ENCODE measurements around the gene DIAPH3.

The DIAPH3 gene

DNA sequence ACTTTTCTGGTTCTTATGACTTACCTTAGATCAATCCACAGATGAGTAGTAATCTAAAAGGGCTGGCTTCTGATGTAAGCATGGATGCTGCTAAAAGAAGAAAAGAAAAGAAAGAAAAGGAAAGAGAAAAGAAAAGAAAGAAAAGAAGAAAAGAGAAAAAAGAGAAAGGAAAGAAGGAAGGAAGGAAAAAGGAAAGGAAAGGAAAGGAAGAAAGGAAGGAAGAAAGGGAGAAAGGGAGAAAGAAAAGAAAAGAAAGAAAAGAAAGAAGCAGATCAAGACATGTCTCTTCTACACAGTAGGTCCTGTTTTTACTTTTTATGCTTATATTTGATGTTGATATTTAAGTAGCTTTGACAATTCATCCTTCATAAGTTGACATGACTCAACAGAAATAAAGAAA lies 421.3 kb downstream of the DIAPH3 start:
- no peaks in the 10 kb centered on the region for H4K20me1 ChIP-seq (ENCODE audit: insufficient read depth, low read length, poor library complexity, severe bottlenecking)
- no peaks in the 10 kb centered on the region for H3F3A ChIP-seq (ENCODE audit: low read depth)
- no peak overlapping the region for H2AFZ ChIP-seq (ENCODE audit: low read length)
- H3K9me3 ChIP-seq (ENCODE audit: insufficient read depth, low read depth, low read length), result no peaks in the 10 kb centered on the region
- no peaks in the 10 kb centered on the region for H3K9me2 ChIP-seq (replicated peaks; ENCODE audit: low read depth, low read length)
- TF ChIP-seq, protein P1, sequence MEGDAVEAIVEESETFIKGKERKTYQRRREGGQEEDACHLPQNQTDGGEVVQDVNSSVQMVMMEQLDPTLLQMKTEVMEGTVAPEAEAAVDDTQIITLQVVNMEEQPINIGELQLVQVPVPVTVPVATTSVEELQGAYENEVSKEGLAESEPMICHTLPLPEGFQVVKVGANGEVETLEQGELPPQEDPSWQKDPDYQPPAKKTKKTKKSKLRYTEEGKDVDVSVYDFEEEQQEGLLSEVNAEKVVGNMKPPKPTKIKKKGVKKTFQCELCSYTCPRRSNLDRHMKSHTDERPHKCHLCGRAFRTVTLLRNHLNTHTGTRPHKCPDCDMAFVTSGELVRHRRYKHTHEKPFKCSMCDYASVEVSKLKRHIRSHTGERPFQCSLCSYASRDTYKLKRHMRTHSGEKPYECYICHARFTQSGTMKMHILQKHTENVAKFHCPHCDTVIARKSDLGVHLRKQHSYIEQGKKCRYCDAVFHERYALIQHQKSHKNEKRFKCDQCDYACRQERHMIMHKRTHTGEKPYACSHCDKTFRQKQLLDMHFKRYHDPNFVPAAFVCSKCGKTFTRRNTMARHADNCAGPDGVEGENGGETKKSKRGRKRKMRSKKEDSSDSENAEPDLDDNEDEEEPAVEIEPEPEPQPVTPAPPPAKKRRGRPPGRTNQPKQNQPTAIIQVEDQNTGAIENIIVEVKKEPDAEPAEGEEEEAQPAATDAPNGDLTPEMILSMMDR (conservative IDR thresholded peaks at IDR 0.05; ENCODE audit: low read length), result no peak
- TF ChIP-seq EZH2phosphoT487 (IDR thresholded peaks at IDR 0.05; ENCODE audit: borderline replicate concordance), result no peak
- no peaks in the 10 kb centered on the region for H3K36me3 ChIP-seq (ENCODE audit: insufficient read depth, low read length)
- H3K79me2 ChIP-seq (ENCODE audit: insufficient read depth, low read length), result no peaks in the 10 kb centered on the region
- no peaks in the 10 kb centered on the region for H3K27me3 ChIP-seq (ENCODE audit: insufficient read depth, low read length, poor library complexity, severe bottlenecking)
- peaks cover 6% of the 10 kb centered on the region for H3K4me1 ChIP-seq (ENCODE audit: insufficient read depth, low read length, poor library complexity, severe bottlenecking)
- no peak overlapping the region for H3K4me2 ChIP-seq (ENCODE audit: low read depth, low read length, poor library complexity, severe bottlenecking)
- no peak overlapping the region for H3K4me3 ChIP-seq (ENCODE audit: low read length, poor library complexity, severe bottlenecking)
- no peak overlapping the region for H3K9ac ChIP-seq (ENCODE audit: low read depth, low read length, poor library complexity, severe bottlenecking)

DNA sequence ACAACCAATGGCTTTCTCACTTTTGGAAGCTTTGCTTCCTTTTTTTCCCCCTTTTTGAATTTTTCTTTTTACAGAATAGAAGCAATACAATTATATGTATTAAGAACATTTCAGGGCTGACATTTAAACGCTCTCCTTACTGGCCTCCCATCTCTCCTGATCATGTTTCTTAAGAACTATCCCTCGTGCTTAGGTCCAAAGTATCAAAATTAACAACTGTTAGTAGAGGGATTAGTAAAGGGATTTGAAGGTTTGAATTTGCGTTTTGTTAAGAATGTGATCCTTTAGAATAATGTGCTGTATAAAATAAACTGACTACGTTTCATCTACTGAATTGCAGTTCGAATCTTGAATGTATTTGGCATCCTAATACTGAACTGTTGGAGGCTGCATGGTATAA lies 424.8 kb downstream of the DIAPH3 start:
- H3K4me1 ChIP-seq (ENCODE audit: insufficient read depth, low read length, poor library complexity, severe bottlenecking), result peaks cover 4% of the 10 kb centered on the region
- no peak overlapping the region for H3K4me3 ChIP-seq (ENCODE audit: low read length, poor library complexity, severe bottlenecking)
- H3K79me2 ChIP-seq (ENCODE audit: insufficient read depth, low read length), result no peaks in the 10 kb centered on the region
- H3K9me2 ChIP-seq (replicated peaks; ENCODE audit: low read depth, low read length), result no peaks in the 10 kb centered on the region
- no peak overlapping the region for H2AFZ ChIP-seq (ENCODE audit: low read length)
- no peaks in the 10 kb centered on the region for H4K20me1 ChIP-seq (ENCODE audit: insufficient read depth, low read length, poor library complexity, severe bottlenecking)
- no peak overlapping the region for H3K4me2 ChIP-seq (ENCODE audit: low read depth, low read length, poor library complexity, severe bottlenecking)
- no peak overlapping the region for H3K9ac ChIP-seq (ENCODE audit: low read depth, low read length, poor library complexity, severe bottlenecking)
- TF ChIP-seq, protein P1 (conservative IDR thresholded peaks at IDR 0.05; ENCODE audit: low read length), result no peak
- no peak for TF ChIP-seq EZH2phosphoT487 (IDR thresholded peaks at IDR 0.05; ENCODE audit: borderline replicate concordance)
- H3K9me3 ChIP-seq (ENCODE audit: insufficient read depth, low read depth, low read length), result no peaks in the 10 kb centered on the region
- H3F3A ChIP-seq (ENCODE audit: low read depth), result no peaks in the 10 kb centered on the region
- no peaks in the 10 kb centered on the region for H3K36me3 ChIP-seq (ENCODE audit: insufficient read depth, low read length)
- no peaks in the 10 kb centered on the region for H3K27me3 ChIP-seq (ENCODE audit: insufficient read depth, low read length, poor library complexity, severe bottlenecking)

DNA sequence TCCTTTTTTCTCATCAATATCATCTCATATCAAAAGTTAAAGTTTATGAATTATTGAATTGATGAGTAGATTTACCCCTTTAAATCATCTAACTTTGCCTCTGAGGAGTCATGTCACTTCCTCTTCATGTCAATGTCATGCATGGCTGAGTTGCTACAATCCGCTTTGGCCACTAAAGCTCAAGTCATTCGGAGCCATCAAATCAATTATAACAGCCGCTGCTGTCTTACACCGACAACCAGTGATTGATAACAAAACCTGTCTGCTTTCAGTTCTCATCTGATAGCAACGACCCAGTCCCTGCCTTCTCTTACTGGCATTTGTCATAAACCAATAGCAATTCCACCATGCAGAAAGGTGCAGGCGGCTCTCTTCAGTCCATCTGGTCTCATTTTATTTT lies 429.3 kb downstream of the DIAPH3 start:
- Histone ChIP-seq H3K4me1 (ENCODE audit: insufficient read depth, low read length, poor library complexity, severe bottlenecking) (peaks cover 4% of the 10 kb centered on the region), H3F3A (ENCODE audit: low read depth) (no peaks in the 10 kb centered on the region), H3K36me3 (ENCODE audit: insufficient read depth, low read length) (no peaks in the 10 kb centered on the region), H3K9me3 (ENCODE audit: insufficient read depth, low read depth, low read length) (no peaks in the 10 kb centered on the region), H2AFZ (ENCODE audit: low read length) (no peak overlapping the region), H3K9me2 (replicated peaks; ENCODE audit: low read depth, low read length) (no peaks in the 10 kb centered on the region), H3K27me3 (ENCODE audit: insufficient read depth, low read length, poor library complexity, severe bottlenecking) (no peaks in the 10 kb centered on the region), H3K4me2 (ENCODE audit: low read depth, low read length, poor library complexity, severe bottlenecking) (no peak overlapping the region), H3K9ac (ENCODE audit: low read depth, low read length, poor library complexity, severe bottlenecking) (no peak overlapping the region), H3K4me3 (ENCODE audit: low read length, poor library complexity, severe bottlenecking) (no peak overlapping the region), H3K79me2 (ENCODE audit: insufficient read depth, low read length) (no peaks in the 10 kb centered on the region), H4K20me1 (ENCODE audit: insufficient read depth, low read length, poor library complexity, severe bottlenecking) (no peaks in the 10 kb centered on the region)
- TF ChIP-seq EZH2phosphoT487 (IDR thresholded peaks at IDR 0.05; ENCODE audit: borderline replicate concordance), result no peak
- TF ChIP-seq, protein P1 (conservative IDR thresholded peaks at IDR 0.05; ENCODE audit: low read length), result no peak
